Forelimb muscle (tissue), 1 donor: ENCODE results near the gene MTCH2. TPM values are rescaled to one million over a fixed set of nuclear protein-coding genes. Genes with fewer than 3 reads are reported as not detected.

Source experiments
- polyA plus RNA-seq: library from polyadenylated mRNA; unstranded; fragments of 120-200 nt; gene quantifications from one replicate; pipeline ENCODE4 v1.2.1, GENCODE V29; 2013; ENCODE audit not compliant: insufficient read length

The MTCH2 gene
- polyA plus RNA-seq, 1 donor, result 76.6 TPM

Other genes starting within 250 kb of the MTCH2 start
- 35.3 TPM for gene SLC39A13, start 234.0 kb downstream of the MTCH2 start, polyA plus RNA-seq
- 123 TPM for gene PSMC3, start 216.1 kb downstream of the MTCH2 start, polyA plus RNA-seq
- 93.1 TPM for gene RAPSN, start 193.4 kb downstream of the MTCH2 start, polyA plus RNA-seq
- 68.6 TPM for gene CELF1, start 89.4 kb downstream of the MTCH2 start, polyA plus RNA-seq
- gene PTPMT1, start 77.0 kb downstream of the MTCH2 start, polyA plus RNA-seq, result 27.1 TPM
- 12.8 TPM for gene KBTBD4, start 63.6 kb downstream of the MTCH2 start, polyA plus RNA-seq
- gene NDUFS3, start 63.5 kb downstream of the MTCH2 start, polyA plus RNA-seq, result 95.7 TPM
- 2.6 TPM for gene FAM180B, start 55.9 kb downstream of the MTCH2 start, polyA plus RNA-seq
- gene C1QTNF4, start 48.1 kb downstream of the MTCH2 start, polyA plus RNA-seq, result 9.1 TPM
- gene AGBL2, start 72.8 kb upstream of the MTCH2 start, polyA plus RNA-seq, result 0.47 TPM
- 101 TPM for gene FNBP4, start 124.8 kb upstream of the MTCH2 start, polyA plus RNA-seq
- 29.1 TPM for gene NUP160, start 205.8 kb upstream of the MTCH2 start, polyA plus RNA-seq